DMS79 (cell line): ENCODE measurements around the gene SERINC5.
"Not testable (repeated sequence)": the region's sequence is repeated elsewhere in the genome, so short reads cannot be mapped to it uniquely, and the experiment has no call there.

Source experiments
- DNase-seq: peaks from one replicate; lab custom pipeline; 2025; lab: John Stamatoyannopoulos, UW

The SERINC5 gene

DNA sequence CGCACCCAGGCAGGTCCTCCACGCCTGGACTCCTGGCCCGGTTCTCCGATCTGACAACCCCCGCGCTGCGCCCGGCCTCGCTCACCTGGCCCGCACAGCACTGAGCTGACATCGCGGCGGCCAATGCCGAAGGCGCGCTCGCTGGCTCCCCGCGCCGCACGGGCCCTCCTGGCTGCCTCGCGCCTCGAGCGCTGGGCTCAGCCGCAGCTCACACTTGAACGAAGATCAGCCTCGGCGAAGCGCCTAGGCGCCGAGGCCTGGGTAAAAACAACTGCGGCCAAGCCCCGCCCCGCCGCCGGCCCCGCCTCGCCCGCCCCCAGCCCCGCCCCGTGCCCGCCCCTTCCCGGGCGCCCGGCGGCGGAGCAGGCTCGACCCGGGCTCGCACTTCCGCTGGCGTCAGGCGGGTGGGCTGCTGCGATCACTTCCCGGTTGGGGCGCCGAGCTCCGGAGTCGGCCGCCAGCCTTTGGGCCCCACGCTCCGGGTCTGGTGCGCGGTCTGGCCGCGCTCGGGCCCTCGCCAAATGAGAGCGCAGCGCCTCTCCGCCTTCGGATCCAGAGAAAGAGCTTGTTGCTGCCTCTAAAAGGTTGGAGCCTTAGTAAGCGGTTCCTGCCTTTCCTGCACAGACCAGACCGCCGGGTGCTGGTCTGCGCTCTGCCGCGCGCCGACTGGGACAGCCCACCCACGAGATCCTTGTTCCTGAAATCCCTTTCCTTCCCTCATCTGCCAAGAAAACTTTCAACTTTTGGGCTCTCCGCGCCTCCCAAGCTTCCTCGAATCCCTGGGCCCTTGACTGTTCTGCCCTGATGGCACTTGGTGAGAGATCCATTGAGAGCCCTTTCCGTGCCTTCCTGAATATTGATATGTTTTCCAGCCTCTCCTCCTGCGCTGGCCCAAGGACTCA is at the start of gene SERINC5:
Gene SERINC5 (minus strand): TSS at position 238 of the 902 bp plus-strand sequence. CDS start 126 bp downstream, at position 112.
- DNase-seq, result no peak

DNA sequence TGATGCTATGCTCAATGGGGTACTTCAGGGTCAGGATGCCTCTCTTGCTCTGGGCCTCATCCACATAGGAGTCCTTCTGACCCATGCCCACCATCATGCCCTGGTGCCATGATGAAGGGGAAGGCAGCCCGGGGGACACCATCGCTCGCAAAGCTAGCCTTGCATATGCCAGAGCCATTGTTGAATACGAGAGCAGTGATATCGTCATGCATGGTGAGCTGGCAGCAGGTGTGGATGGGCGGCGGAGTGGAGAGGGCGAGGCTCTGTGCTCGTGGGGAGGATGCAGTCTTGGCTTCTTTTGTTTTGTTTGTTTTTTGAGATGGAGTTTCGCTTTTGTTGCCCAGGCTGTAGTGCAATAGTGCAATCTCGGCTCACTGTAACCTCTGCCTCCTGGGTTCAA is 46.8 kb upstream of the SERINC5 start:
- no peak for DNase-seq

DNA sequence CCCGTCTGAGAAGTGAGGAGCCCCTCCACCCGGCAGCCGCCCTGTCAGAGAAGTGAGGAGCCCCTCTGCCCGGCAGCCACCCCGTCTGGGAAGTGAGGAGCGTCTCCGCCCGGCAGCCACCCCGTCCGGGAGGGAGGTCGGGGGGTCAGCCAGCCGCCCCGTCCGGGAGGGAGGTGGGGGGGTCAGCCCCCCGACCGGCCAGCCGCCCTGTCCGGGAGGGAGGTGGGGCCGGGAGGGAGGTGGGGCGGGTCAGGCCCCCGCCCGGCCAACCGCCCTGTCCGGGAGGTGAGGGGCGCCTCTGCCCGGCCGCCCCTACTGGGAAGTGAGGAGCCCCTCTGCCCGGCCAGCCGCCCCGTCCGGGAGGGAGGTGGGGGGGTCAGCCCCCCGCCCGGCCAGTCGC is 45.5 kb upstream of the SERINC5 start:
- DNase-seq, result not testable (repeated sequence)

DNA sequence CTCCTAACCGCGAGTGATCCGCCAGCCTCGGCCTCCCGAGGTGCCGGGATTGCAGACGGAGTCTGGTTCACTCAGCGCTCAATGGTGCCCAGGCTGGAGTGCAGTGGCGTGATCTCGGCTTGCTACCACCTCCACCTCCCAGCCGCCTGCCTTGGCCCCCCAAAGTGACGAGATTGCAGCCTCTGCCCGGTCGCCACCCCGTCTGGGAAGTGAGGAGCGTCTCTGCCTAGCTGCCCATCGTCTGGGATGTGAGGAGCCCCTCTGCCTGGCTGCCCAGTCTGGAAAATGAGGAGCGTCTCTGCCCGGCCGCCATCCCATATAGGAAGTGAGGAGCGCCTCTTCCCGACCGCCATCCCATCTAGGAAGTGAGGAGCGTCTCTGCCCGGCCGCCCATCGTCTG is 44.9 kb upstream of the SERINC5 start:
- DNase-seq, result not testable (repeated sequence)

DNA sequence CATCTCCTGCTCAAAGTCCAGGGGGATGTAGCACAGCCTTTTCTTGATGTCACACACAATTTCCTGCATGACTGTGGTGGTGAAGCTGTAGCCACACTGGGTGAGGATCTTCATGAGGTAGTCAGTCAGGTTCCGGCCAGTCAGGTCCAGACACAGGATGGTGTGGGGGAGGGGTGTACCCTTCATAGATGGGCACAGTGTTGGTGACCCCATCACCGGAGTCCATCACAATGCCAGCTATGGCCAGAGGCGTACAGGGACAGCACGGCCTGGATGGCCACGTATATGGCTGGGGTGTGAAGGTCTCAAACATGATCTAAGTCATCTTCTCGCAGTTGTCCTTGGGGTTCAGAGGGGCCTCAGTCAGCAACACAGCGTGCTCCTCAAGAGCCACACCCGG is 44.3 kb upstream of the SERINC5 start:
- DNase-seq, result no peak

GRCh38 chr5:80299601-80300000 is 43.8 kb upstream of the SERINC5 start:
- DNase-seq, result no peak

- DNase-seq, result no peak
Measured at GRCh38 chr5:80296121-80296520, 40.3 kb upstream of the SERINC5 start.

- DNase-seq, result no peak
Measured at GRCh38 chr5:80291761-80292160, 35.9 kb upstream of the SERINC5 start.

- no peak for DNase-seq
Measured at GRCh38 chr5:80289320-80289719, 33.5 kb upstream of the SERINC5 start.

DNA sequence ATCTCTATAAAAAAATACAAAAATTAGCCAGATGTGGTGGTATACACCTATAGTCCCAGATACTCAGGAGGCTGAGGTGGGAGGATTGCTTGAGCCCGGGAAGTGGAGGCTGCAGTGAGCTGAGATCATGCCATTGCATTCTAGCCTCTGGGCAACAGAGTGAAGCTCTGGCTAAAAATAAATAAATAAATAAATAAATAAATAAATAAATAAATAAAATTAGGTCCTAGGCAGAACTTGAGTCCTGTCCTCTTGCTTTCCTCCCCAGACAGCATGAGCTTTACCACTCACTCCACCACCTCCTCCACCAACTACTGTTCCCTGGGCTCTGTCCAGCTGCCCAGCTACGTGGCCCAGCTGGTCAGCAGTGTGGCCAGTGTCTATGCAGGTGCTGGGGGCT is 32.3 kb upstream of the SERINC5 start:
- DNase-seq, result no peak

DNA sequence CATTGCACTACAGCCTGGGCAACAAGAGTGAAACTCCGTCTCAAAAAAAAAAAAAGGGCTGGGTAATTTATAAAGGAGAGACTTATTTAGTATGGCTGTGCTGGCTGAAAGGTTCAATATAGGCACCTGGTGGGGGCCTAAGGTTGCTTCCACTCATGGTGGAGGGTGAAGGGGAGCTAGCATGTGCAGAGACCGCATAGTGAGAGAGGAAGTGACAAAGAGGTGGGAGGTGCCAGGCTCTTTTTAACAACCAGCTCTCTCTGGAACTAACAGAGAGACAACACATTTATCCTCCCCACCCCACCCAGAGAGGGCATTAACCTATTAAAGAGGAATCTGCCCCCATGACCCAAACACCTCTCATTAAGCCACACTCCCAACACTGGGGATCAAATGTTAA is 28.9 kb upstream of the SERINC5 start:
- no peak for DNase-seq

DNA sequence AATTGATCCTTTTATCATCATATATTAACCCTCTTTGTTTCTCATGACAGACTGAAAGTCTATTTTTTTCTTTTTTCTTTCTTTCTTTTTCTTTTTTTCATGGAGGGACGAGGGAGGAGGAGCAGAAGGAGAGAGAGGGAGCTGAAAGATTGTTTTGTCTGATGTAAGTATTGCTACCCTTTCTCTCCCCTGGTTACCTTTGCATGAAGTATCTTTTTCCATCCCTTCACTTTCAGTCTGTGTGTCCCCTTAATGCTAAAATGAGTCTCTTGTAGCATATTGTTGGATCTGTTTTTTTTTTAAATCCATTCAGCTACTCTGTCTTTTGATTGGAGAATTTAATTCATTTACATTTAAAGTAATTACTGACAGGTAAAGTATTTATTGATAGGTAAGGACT is 27.5 kb upstream of the SERINC5 start:
- no peak for DNase-seq

- DNase-seq, result no peak
Measured at GRCh38 chr5:80282054-80282453, 26.2 kb upstream of the SERINC5 start.

DNA sequence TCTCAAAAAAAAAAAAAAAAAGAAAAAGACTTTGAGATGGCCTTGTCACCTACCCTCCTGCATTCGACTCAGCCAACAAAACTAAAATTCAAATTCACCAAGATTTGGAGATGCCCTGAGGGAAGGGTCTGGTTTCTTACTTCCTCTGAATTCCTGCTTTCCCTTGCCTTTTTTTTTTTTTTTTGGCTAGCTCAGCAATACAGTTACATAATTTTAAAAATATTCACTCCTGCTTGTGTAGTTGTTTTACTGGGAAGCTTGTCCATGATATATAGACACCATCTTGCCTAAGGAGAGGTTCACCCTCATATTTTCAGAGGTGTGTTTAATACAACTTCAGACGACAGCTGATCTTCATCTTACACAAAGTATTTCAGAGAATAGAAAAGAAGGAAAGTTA is 21.3 kb upstream of the SERINC5 start:
- DNase-seq, result no peak

DNA sequence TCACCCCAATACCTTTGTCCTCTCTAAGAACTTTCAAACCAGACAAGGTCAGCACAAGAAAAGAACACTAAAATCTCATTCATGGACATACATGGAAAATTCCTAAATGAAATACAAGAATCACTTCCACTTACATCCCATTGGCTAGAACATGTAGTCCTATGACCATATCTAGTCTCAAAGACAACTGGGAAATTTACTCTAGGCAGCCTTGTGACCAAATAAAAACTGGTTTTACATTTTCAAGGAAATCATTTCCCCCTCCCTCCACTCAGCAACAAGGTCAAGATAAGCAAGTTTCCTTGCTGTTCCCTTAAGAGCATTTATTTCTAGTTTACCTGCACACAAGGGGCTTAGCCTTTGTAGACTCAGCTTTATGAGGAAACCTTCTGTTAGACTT is 20.3 kb upstream of the SERINC5 start:
- no peak for DNase-seq

- DNase-seq, result no peak
Measured at GRCh38 chr5:80275347-80275746, 19.5 kb upstream of the SERINC5 start.

GRCh38 chr5:80270543-80270942 is 14.7 kb upstream of the SERINC5 start:
- DNase-seq, result not testable (repeated sequence)

DNA sequence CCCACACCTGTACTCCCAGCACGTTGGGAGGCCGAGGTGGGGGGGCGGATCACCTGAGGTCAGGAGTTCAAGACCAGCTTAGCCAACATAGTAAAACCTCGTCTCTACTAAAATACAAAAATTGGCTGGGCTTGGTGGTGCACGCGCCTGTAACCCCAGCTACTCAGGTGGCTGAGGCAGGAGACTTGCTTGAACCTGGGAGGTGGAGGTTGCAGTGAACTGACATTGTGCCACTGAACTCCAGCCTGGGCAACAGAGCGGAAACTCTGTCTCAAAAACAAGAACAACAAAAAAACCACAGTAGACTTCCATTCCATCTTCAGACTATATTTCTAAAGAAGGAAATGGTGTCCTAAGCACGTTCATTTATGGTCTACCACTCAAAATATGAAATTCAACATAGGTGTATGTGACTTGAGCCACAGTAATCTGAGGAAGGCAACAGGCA is 14.2 kb upstream of the SERINC5 start:
- no peak for DNase-seq

- no peak for DNase-seq
Measured at GRCh38 chr5:80268916-80269315, 13.1 kb upstream of the SERINC5 start.

DNA sequence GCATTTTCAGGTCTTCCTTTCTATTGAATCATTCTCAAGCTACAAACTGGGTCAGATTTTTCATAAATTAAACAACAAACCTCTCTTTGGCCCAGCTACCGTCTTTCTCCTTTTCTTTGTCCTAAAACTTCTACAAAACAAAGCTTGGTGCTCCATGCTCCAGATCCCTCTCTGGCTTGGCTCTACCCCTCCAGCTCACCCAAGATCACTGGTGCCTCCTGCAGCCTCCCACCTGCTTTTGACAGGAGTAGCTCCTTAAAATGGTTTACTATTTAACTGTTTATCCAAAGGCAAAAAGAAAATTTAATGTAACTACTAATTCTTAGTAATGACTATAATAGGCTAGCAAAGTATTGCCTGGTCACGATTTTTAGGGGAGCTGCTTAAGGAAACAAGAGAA is 10.7 kb upstream of the SERINC5 start:
- DNase-seq, result no peak

DNA sequence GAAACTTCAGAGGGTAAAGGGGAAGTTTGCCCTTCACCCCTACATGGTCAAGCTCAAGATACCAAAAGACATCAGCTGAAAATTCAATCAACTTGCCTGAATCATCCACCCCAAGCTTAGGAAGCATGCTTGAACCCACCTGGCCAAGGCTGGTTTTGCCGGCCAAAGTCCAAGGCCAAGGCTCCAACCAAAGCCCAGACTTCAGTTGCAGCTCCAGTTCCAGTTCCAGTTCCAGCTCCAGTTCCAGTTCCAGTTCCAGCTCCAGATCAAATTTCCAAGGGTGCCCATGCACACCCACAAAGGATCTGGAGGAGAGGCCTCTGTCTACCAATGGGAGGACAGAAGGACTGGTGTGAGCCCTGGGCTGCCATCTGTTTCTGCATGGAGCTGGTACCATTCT is 4.6 kb upstream of the SERINC5 start:
- no peak for DNase-seq

DNA sequence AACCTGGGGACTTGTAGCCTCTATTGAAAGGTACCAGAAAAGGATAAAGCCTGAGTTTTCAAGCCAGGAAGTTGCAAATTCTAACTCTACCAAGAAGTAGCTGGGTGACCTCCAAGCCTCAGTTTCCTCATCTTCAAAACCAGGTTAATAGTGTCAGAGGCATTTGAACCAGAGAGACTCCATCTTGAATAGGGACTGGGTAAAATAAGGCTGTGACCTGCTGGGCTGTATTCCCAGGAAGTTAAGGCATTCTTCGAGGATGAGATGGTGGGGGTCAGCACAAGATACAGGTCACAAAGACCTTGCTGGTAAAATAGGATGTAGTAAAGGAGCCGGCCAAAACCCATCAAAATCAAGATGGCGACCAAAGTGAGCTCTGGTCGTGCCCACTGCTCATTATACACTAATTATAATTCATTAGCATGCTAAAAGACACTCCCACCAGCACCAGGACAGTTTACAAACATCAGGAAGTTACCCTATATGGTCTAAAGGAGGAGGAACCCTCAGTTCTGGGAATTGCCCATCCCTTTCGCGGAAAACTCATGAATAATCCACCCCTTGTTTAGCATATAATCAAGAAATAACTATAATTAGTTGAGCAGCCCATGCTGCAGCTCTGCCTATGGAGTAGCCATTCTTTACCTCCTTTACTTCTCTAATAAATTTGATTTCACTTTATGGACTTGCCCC is 3.8 kb upstream of the SERINC5 start:
- DNase-seq, result no peak

DNA sequence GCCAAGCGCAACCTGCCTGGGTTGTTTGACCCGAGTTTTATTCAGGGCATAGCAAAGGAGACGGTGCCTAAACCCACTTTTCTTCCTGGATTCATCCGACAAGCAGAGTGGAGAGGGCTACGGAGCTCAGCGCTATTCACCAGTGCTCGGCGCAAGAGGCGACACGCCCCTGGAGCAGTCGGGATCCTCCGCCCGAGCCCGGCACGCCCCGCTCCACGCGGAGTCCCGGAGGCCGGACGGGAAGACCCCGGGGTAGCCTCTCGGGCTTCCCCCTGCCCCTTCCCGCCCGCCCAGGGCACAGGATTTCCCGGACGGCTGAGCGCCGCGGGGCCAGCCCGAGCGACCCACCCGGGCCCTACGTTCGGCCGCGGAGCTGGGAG is 427 bp downstream of the SERINC5 start:
- DNase-seq, result no peak
